ENCODE results near the gene IGSF9.

IGSF9 gene

GRCh38 chr1:159951551-159951950 lies 6.1 kb upstream of the IGSF9 start:
- DNase-seq, result no peak
- H3K4me2 ChIP-seq (ENCODE audit: low read depth, low read length), result no peak overlapping the region

GRCh38 chr1:159951016-159951415 lies 5.6 kb upstream of the IGSF9 start:
- no peaks in the 10 kb centered on the region for H3K9me3 ChIP-seq (replicated peaks; ENCODE audit: insufficient read depth, low read length)
- no peak overlapping the region for H3K4me2 ChIP-seq (ENCODE audit: low read depth, low read length)
- H3K27ac ChIP-seq (ENCODE audit: low read length), result no peak overlapping the region
- H3K4me1 ChIP-seq (ENCODE audit: low read length), result no peaks in the 10 kb centered on the region
- H3K27me3 ChIP-seq (replicated peaks; ENCODE audit: insufficient read depth, low read length), result peaks cover 15% of the 10 kb centered on the region
- no peaks in the 10 kb centered on the region for H3F3A ChIP-seq (ENCODE audit: insufficient read depth, low read length)
- H4K20me1 ChIP-seq (ENCODE audit: insufficient read depth, low read length), result no peaks in the 10 kb centered on the region
- H3K4me3 ChIP-seq (ENCODE audit: low read length), result no peak overlapping the region
- no peaks in the 10 kb centered on the region for H3K9me2 ChIP-seq (replicated peaks; ENCODE audit: insufficient read depth, low read length)
- no peak overlapping the region for H2AFZ ChIP-seq (ENCODE audit: low read length)
- no peak overlapping the region for H3K9ac ChIP-seq (ENCODE audit: low read length)
- TF ChIP-seq CTCF (IDR thresholded peaks at IDR 0.05; ENCODE audit: low read length), result no peak
- TF ChIP-seq EZH2phosphoT487 (IDR thresholded peaks at IDR 0.05; ENCODE audit: low read length), result no peak
- TF ChIP-seq EZH2 (optimal IDR thresholded peaks at IDR 0.05; ENCODE audit: low read depth, low read length), result no peak
- no peaks in the 10 kb centered on the region for H3K79me2 ChIP-seq (ENCODE audit: low read length)
- no peak for DNase-seq
- no peaks in the 10 kb centered on the region for H3K36me3 ChIP-seq (replicated peaks; ENCODE audit: insufficient read depth, low read length)

More at GRCh38 chr1:159951551-159951950, 6.1 kb upstream of the IGSF9 start:
- Histone ChIP-seq H3K27me3 (replicated peaks; ENCODE audit: insufficient read depth, low read length) (peaks cover 10% of the 10 kb centered on the region), H3F3A (ENCODE audit: insufficient read depth, low read length) (no peaks in the 10 kb centered on the region), H3K9ac (ENCODE audit: low read length) (no peak overlapping the region), H3K9me2 (replicated peaks; ENCODE audit: insufficient read depth, low read length) (no peaks in the 10 kb centered on the region), H2AFZ (ENCODE audit: low read length) (no peak overlapping the region), H3K79me2 (ENCODE audit: low read length) (no peaks in the 10 kb centered on the region), H4K20me1 (ENCODE audit: insufficient read depth, low read length) (no peaks in the 10 kb centered on the region), H3K9me3 (replicated peaks; ENCODE audit: insufficient read depth, low read length) (no peaks in the 10 kb centered on the region), H3K4me3 (ENCODE audit: low read length) (no peak overlapping the region), H3K36me3 (replicated peaks; ENCODE audit: insufficient read depth, low read length) (no peaks in the 10 kb centered on the region), H3K27ac (ENCODE audit: low read length) (no peak overlapping the region), H3K4me1 (ENCODE audit: low read length) (no peaks in the 10 kb centered on the region)
- no peak for TF ChIP-seq CTCF (IDR thresholded peaks at IDR 0.05; ENCODE audit: low read length)
- TF ChIP-seq EZH2 (optimal IDR thresholded peaks at IDR 0.05; ENCODE audit: low read depth, low read length), result no peak
- TF ChIP-seq EZH2phosphoT487 (IDR thresholded peaks at IDR 0.05; ENCODE audit: low read length), result no peak

GRCh38 chr1:159949981-159950381 lies 4.6 kb upstream of the IGSF9 start:
- no peak overlapping the region for H3K4me3 ChIP-seq (ENCODE audit: low read length)
- H3K9ac ChIP-seq (ENCODE audit: low read length), result no peak overlapping the region
- H3K79me2 ChIP-seq (ENCODE audit: low read length), result no peaks in the 10 kb centered on the region
- no peaks in the 10 kb centered on the region for H3K9me3 ChIP-seq (replicated peaks; ENCODE audit: insufficient read depth, low read length)
- H3K9me2 ChIP-seq (replicated peaks; ENCODE audit: insufficient read depth, low read length), result no peaks in the 10 kb centered on the region
- peaks cover 25% of the 10 kb centered on the region for H3K27me3 ChIP-seq (replicated peaks; ENCODE audit: insufficient read depth, low read length)
- TF ChIP-seq EZH2phosphoT487 (IDR thresholded peaks at IDR 0.05; ENCODE audit: low read length) (no peak), EZH2 (optimal IDR thresholded peaks at IDR 0.05; ENCODE audit: low read depth, low read length) (no peak), CTCF (IDR thresholded peaks at IDR 0.05; ENCODE audit: low read length) (no peak)
- no peaks in the 10 kb centered on the region for H3K36me3 ChIP-seq (replicated peaks; ENCODE audit: insufficient read depth, low read length)
- no peaks in the 10 kb centered on the region for H3F3A ChIP-seq (ENCODE audit: insufficient read depth, low read length)
- H2AFZ ChIP-seq (ENCODE audit: low read length), result no peak overlapping the region
- H4K20me1 ChIP-seq (ENCODE audit: insufficient read depth, low read length), result no peaks in the 10 kb centered on the region
- no peaks in the 10 kb centered on the region for H3K4me1 ChIP-seq (ENCODE audit: low read length)
- H3K27ac ChIP-seq (ENCODE audit: low read length), result no peak overlapping the region
- no peak overlapping the region for H3K4me2 ChIP-seq (ENCODE audit: low read depth, low read length)
- DNase-seq, result no peak

Data from MM.1S (cell line).